Bronchial epithelial cell (primary cell): Measurements from ENCODE around the gene MAP3K10. TPM values are rescaled to one million over a fixed set of nuclear protein-coding genes. Genes with fewer than 3 reads are reported as not detected.

ENCODE experiments used
- DNase-seq: peaks from one replicate; pipeline ENCODE4 v3.0.0-alpha.2; 2010; ENCODE audit warnings: low read depth
- FAIRE-seq: peaks from 2 replicates; lab custom pipeline; 2011; peaks lifted over from hg19 to GRCh38; lab: Jason Lieb, UNC
- H3K27me3 ChIP-seq: 2 replicates; pipeline ENCODE4 v1.5.1; 2011; ENCODE audit warnings: low read length; ENCODE audit not compliant: control insufficient read depth, insufficient read depth
- H3K36me3 ChIP-seq: 2 replicates; pipeline ENCODE4 v1.5.1; 2011; ENCODE audit warnings: low read length; ENCODE audit not compliant: control insufficient read depth, insufficient read depth
- H3K4me3 ChIP-seq: 2 replicates; pipeline ENCODE4 v1.5.1; 2011; ENCODE audit warnings: mild to moderate bottlenecking, low read depth, low read length, control low read depth
- CTCF ChIP-seq: IDR thresholded peaks from 2 replicates; pipeline ENCODE4 v1.5.1; 2011; ENCODE audit warnings: mild to moderate bottlenecking, moderate library complexity, low read length, control low read depth, inconsistent platforms; ENCODE audit not compliant: insufficient read depth, severe bottlenecking
- total RNA-seq: library from RNA; depleted of rRNA; stranded (reverse); fragments of >200 nt; gene quantifications from 2 replicates; pipeline ENCODE4 v1.2.1, GENCODE V29; 2014

Gene MAP3K10
- total RNA-seq, 1 donor from 2014 or later, result 5.0 TPM

- FAIRE-seq (no peak), DNase-seq (no peak)
- H3K4me3 ChIP-seq, result no peak overlapping the region
- H3K27me3 ChIP-seq, result no peaks in the 10 kb centered on the region
- peaks cover 29% of the 10 kb centered on the region for H3K36me3 ChIP-seq
- TF ChIP-seq CTCF, result no peak
Measured at GRCh38 chr19:40254714-40255418, 63.6 kb downstream of the MAP3K10 start.

GRCh38 chr19:40255619-40256166 is 64.5 kb downstream of the MAP3K10 start:
- FAIRE-seq (peak; percentile 50), DNase-seq (no peak)
- no peaks in the 10 kb centered on the region for H3K27me3 ChIP-seq
- peaks cover 29% of the 10 kb centered on the region for H3K36me3 ChIP-seq
- H3K4me3 ChIP-seq, result no peak overlapping the region
- no peak for TF ChIP-seq CTCF

- Histone ChIP-seq H3K36me3 (peaks cover 29% of the 10 kb centered on the region), H3K4me3 (no peak overlapping the region), H3K27me3 (no peaks in the 10 kb centered on the region)
- FAIRE-seq, result no peak
- no peak for TF ChIP-seq CTCF
- no peak for DNase-seq
Measured at GRCh38 chr19:40256512-40256911, 65.3 kb downstream of the MAP3K10 start.

- no peak for FAIRE-seq
- H3K36me3 ChIP-seq, result peaks cover 26% of the 10 kb centered on the region
Measured at GRCh38 chr19:40257096-40257517, 65.9 kb downstream of the MAP3K10 start.

GRCh38 chr19:40261631-40262030 is 70.4 kb downstream of the MAP3K10 start:
- H3K36me3 ChIP-seq, result peaks cover 19% of the 10 kb centered on the region
- DNase-seq, result no peak
- FAIRE-seq, result no peak

More at GRCh38 chr19:40257096-40257517, 65.9 kb downstream of the MAP3K10 start:
- no peaks in the 10 kb centered on the region for H3K27me3 ChIP-seq
- DNase-seq, result no peak
- H3K4me3 ChIP-seq, result no peak overlapping the region
- TF ChIP-seq CTCF, result no peak

More at GRCh38 chr19:40261631-40262030, 70.4 kb downstream of the MAP3K10 start:
- H3K4me3 ChIP-seq, result no peak overlapping the region
- no peak for TF ChIP-seq CTCF
- H3K27me3 ChIP-seq, result no peaks in the 10 kb centered on the region
